Activated naive CD4-positive, alpha-beta T cell treated with anti-CD3 and anti-CD28 coated beads, Interleukin-2, amount 50 U/mL, for 24 hours (primary cell): ENCODE data around the gene THSD1.
"Not testable (repeated sequence)": the region's sequence is repeated elsewhere in the genome, so short reads cannot be mapped to it uniquely, and the experiment has no call there.

Experiments used
- H3K27ac Mint-ChIP-seq: one replicate; pipeline ENCODE4 v1.8.0; 2021; ENCODE audit warnings: mild to moderate bottlenecking, mixed read lengths
- H3K27me3 Mint-ChIP-seq: one replicate; pipeline ENCODE4 v1.8.0; 2021; ENCODE audit warnings: mixed read lengths
- H3K36me3 Mint-ChIP-seq: one replicate; pipeline ENCODE4 v1.8.0; 2021; ENCODE audit warnings: mixed read lengths
- H3K4me1 Mint-ChIP-seq: one replicate; pipeline ENCODE4 v1.8.0; 2021; ENCODE audit warnings: mixed read lengths
- H3K4me3 Mint-ChIP-seq: one replicate; pipeline ENCODE4 v1.8.0; 2021; ENCODE audit warnings: mild to moderate bottlenecking, mixed read lengths
- H3K9me3 Mint-ChIP-seq: one replicate; pipeline ENCODE4 v1.8.0; 2021; ENCODE audit warnings: mixed read lengths

Gene THSD1

GRCh38 chr13:52421216-52421615, 15.2 kb upstream of the THSD1 start:
- Mint-ChIP-seq H3K27me3 (no peaks in the 10 kb centered on the region), H3K4me1 (no peaks in the 10 kb centered on the region), H3K27ac (no peak overlapping the region), H3K9me3 (no peaks in the 10 kb centered on the region), H3K36me3 (peaks cover 30% of the 10 kb centered on the region), H3K4me3 (no peak overlapping the region)

- Mint-ChIP-seq H3K36me3 (peaks cover 23% of the 10 kb centered on the region), H3K27ac (no peak overlapping the region), H3K4me1 (no peaks in the 10 kb centered on the region), H3K9me3 (no peaks in the 10 kb centered on the region), H3K27me3 (no peaks in the 10 kb centered on the region), H3K4me3 (no peak overlapping the region)
Measured at GRCh38 chr13:52419080-52419479, 13.1 kb upstream of the THSD1 start.

- Mint-ChIP-seq H3K9me3 (no peaks in the 10 kb centered on the region), H3K27ac (no peak overlapping the region), H3K36me3 (peaks cover 8% of the 10 kb centered on the region), H3K27me3 (no peaks in the 10 kb centered on the region), H3K4me1 (no peaks in the 10 kb centered on the region), H3K4me3 (no peak overlapping the region)
Measured at GRCh38 chr13:52414963-52415362, 9.0 kb upstream of the THSD1 start.

GRCh38 chr13:52414051-52414450, 8.1 kb upstream of the THSD1 start:
- peaks cover 4% of the 10 kb centered on the region for H3K36me3 Mint-ChIP-seq
- no peak overlapping the region for H3K27ac Mint-ChIP-seq
- H3K4me3 Mint-ChIP-seq = no peak overlapping the region
- H3K27me3 Mint-ChIP-seq = no peaks in the 10 kb centered on the region
- H3K9me3 Mint-ChIP-seq = no peaks in the 10 kb centered on the region
- H3K4me1 Mint-ChIP-seq = no peaks in the 10 kb centered on the region

- H3K4me1 Mint-ChIP-seq = no peaks in the 10 kb centered on the region
- H3K27ac Mint-ChIP-seq = no peak overlapping the region
Measured at GRCh38 chr13:52412128-52412527, 6.2 kb upstream of the THSD1 start.

GRCh38 chr13:52411629-52412028, 5.7 kb upstream of the THSD1 start:
- Mint-ChIP-seq H3K27me3 (no peaks in the 10 kb centered on the region), H3K4me3 (no peak overlapping the region), H3K4me1 (no peaks in the 10 kb centered on the region), H3K36me3 (peaks cover 5% of the 10 kb centered on the region), H3K9me3 (no peaks in the 10 kb centered on the region), H3K27ac (no peak overlapping the region)

More at GRCh38 chr13:52412128-52412527, 6.2 kb upstream of the THSD1 start:
- peaks cover 2% of the 10 kb centered on the region for H3K36me3 Mint-ChIP-seq
- H3K4me3 Mint-ChIP-seq = no peak overlapping the region
- H3K27me3 Mint-ChIP-seq = no peaks in the 10 kb centered on the region
- no peaks in the 10 kb centered on the region for H3K9me3 Mint-ChIP-seq

GRCh38 chr13:52408071-52408658, 2.2 kb upstream of the THSD1 start:
- not testable (repeated sequence) for H3K4me3 Mint-ChIP-seq, H3K9me3 Mint-ChIP-seq, H3K27ac Mint-ChIP-seq, H3K36me3 Mint-ChIP-seq
- peaks cover 22% of the 10 kb centered on the region for H3K4me1 Mint-ChIP-seq
- H3K27me3 Mint-ChIP-seq = peaks cover 10% of the 10 kb centered on the region

- H3K27me3 Mint-ChIP-seq = peaks cover 16% of the 10 kb centered on the region
- peaks cover 22% of the 10 kb centered on the region for H3K4me1 Mint-ChIP-seq
- not testable (repeated sequence) for H3K4me3 Mint-ChIP-seq, H3K9me3 Mint-ChIP-seq, H3K36me3 Mint-ChIP-seq, H3K27ac Mint-ChIP-seq
Measured at GRCh38 chr13:52407436-52407835, 1.5 kb upstream of the THSD1 start.

- peaks cover 22% of the 10 kb centered on the region for H3K4me1 Mint-ChIP-seq
- no peaks in the 10 kb centered on the region for H3K9me3 Mint-ChIP-seq
- H3K36me3 Mint-ChIP-seq = peaks cover 4% of the 10 kb centered on the region
- H3K27ac Mint-ChIP-seq = no peak overlapping the region
- peak overlapping the region; percentile 52 for H3K4me3 Mint-ChIP-seq
- H3K27me3 Mint-ChIP-seq = peaks cover 19% of the 10 kb centered on the region
Measured at GRCh38 chr13:52406629-52407028, 657 bp upstream of the THSD1 start.

GRCh38 chr13:52405369-52405766, 604 bp downstream of the THSD1 start:
- Mint-ChIP-seq H3K36me3 (peaks cover 4% of the 10 kb centered on the region), H3K4me1 (peaks cover 22% of the 10 kb centered on the region), H3K9me3 (no peaks in the 10 kb centered on the region), H3K27me3 (peaks cover 19% of the 10 kb centered on the region), H3K27ac (no peak overlapping the region), H3K4me3 (peak overlapping the region; percentile 70)

GRCh38 chr13:52399708-52400107, 6.3 kb downstream of the THSD1 start:
- Mint-ChIP-seq H3K4me3 (no peak overlapping the region), H3K27me3 (peaks cover 18% of the 10 kb centered on the region), H3K27ac (no peak overlapping the region), H3K9me3 (no peaks in the 10 kb centered on the region), H3K4me1 (peaks cover 8% of the 10 kb centered on the region), H3K36me3 (no peaks in the 10 kb centered on the region)

- Mint-ChIP-seq H3K36me3 (no peaks in the 10 kb centered on the region), H3K4me3 (no peak overlapping the region), H3K4me1 (peaks cover 1% of the 10 kb centered on the region), H3K9me3 (no peaks in the 10 kb centered on the region), H3K27ac (no peak overlapping the region), H3K27me3 (peaks cover 12% of the 10 kb centered on the region)
Measured at GRCh38 chr13:52399046-52399445, 6.9 kb downstream of the THSD1 start.

GRCh38 chr13:52395704-52396103, 10.3 kb downstream of the THSD1 start:
- H3K9me3 Mint-ChIP-seq = no peaks in the 10 kb centered on the region
- H3K4me3 Mint-ChIP-seq = no peak overlapping the region
- H3K4me1 Mint-ChIP-seq = no peaks in the 10 kb centered on the region
- H3K36me3 Mint-ChIP-seq = no peaks in the 10 kb centered on the region
- H3K27ac Mint-ChIP-seq = no peak overlapping the region
- H3K27me3 Mint-ChIP-seq = peaks cover 3% of the 10 kb centered on the region

GRCh38 chr13:52394586-52394985, 11.4 kb downstream of the THSD1 start:
- H3K4me1 Mint-ChIP-seq = no peaks in the 10 kb centered on the region
- H3K27me3 Mint-ChIP-seq = no peaks in the 10 kb centered on the region
- H3K9me3 Mint-ChIP-seq = no peaks in the 10 kb centered on the region
- H3K4me3 Mint-ChIP-seq = no peak overlapping the region
- no peaks in the 10 kb centered on the region for H3K36me3 Mint-ChIP-seq
- no peak overlapping the region for H3K27ac Mint-ChIP-seq

GRCh38 chr13:52393572-52394357, 12.2 kb downstream of the THSD1 start:
- H3K4me3 Mint-ChIP-seq = no peak overlapping the region
- no peaks in the 10 kb centered on the region for H3K4me1 Mint-ChIP-seq
- H3K27me3 Mint-ChIP-seq = no peaks in the 10 kb centered on the region
- no peaks in the 10 kb centered on the region for H3K36me3 Mint-ChIP-seq
- no peak overlapping the region for H3K27ac Mint-ChIP-seq
- H3K9me3 Mint-ChIP-seq = no peaks in the 10 kb centered on the region

GRCh38 chr13:52387721-52388120, 18.3 kb downstream of the THSD1 start:
- Mint-ChIP-seq H3K27ac (no peak overlapping the region), H3K4me3 (no peak overlapping the region), H3K9me3 (no peaks in the 10 kb centered on the region), H3K4me1 (no peaks in the 10 kb centered on the region), H3K36me3 (peaks cover 2% of the 10 kb centered on the region), H3K27me3 (no peaks in the 10 kb centered on the region)
